Astrocyte (in vitro differentiated cells and primary cell): ENCODE results near the gene RAP1GAP.

Experiments
- EZH2 ChIP-seq: IDR thresholded peaks from 2 replicates; pipeline ENCODE4 v1.6.1; 2012; ENCODE audit warnings: mild to moderate bottlenecking, low read length, inconsistent platforms; ENCODE audit not compliant: insufficient read depth
- TF ChIP-seq, protein P1 (sequence below): IDR thresholded peaks from 2 replicates; pipeline ENCODE4 v1.5.1; 2011; ENCODE audit warnings: low read depth, mild to moderate bottlenecking, inconsistent platforms, low read length, moderate library complexity; ENCODE audit not compliant: insufficient read depth

DNA sequence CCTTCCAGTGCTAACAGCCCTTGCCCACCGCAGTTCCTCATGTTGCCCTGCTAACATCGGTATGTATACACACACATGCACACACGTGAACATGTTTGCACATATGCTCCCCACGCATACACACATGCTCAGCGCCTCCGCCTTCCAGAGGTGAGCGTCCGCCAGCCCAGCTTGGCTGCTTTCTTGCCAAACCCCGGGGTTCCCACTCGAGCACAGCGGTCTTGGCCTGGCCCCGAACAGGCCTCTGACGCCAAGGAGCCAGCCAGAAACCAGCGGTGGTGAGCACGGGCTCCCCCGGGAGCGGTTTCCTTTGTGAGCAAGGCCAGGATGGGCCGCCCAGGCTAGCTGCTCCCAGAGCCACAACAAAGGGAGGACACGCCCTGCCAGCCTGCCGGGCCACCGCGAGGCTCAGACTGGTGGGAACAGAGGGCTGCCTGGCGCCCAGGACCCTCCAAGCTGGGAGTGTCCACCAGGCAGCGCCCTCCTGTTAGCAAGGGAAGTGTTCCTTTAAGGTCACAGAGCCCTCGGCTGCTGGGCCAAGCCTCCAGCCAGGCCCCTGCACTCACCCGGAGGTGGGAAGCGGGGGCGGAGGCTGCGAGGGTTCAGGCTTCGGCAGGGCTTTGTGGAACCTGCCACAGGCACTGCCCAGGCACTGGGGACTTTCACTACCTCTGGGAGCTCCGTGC is 94.5 kb downstream of the RAP1GAP start:
- TF ChIP-seq, protein P1, sequence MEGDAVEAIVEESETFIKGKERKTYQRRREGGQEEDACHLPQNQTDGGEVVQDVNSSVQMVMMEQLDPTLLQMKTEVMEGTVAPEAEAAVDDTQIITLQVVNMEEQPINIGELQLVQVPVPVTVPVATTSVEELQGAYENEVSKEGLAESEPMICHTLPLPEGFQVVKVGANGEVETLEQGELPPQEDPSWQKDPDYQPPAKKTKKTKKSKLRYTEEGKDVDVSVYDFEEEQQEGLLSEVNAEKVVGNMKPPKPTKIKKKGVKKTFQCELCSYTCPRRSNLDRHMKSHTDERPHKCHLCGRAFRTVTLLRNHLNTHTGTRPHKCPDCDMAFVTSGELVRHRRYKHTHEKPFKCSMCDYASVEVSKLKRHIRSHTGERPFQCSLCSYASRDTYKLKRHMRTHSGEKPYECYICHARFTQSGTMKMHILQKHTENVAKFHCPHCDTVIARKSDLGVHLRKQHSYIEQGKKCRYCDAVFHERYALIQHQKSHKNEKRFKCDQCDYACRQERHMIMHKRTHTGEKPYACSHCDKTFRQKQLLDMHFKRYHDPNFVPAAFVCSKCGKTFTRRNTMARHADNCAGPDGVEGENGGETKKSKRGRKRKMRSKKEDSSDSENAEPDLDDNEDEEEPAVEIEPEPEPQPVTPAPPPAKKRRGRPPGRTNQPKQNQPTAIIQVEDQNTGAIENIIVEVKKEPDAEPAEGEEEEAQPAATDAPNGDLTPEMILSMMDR, result no peak
- TF ChIP-seq EZH2, result no peak
